Measurements from ENCODE around the gene SDK1.
"Not testable (repeated sequence)": the region's sequence is repeated elsewhere in the genome, so short reads cannot be mapped to it uniquely, and the experiment has no call there.

The SDK1 gene

GRCh38 chr7:3916146-3916545 is 615.1 kb downstream of the SDK1 start:
- DNase-seq (ENCODE audit: low read depth in 3 of 3), result no peak

GRCh38 chr7:3917436-3917835 is 616.4 kb downstream of the SDK1 start:
- no peak for DNase-seq (ENCODE audit: low read depth in 3 of 3)

- no peak for DNase-seq (ENCODE audit: low read depth in 3 of 3)
These were observed 617.5 kb downstream of the SDK1 start for GRCh38 chr7:3918576-3918975.

GRCh38 chr7:3922175-3922635 is 621.2 kb downstream of the SDK1 start:
- DNase-seq (ENCODE audit: low read depth in 3 of 3), result no peak

- DNase-seq (ENCODE audit: low read depth in 3 of 3), result no peak
These were observed 622.4 kb downstream of the SDK1 start for GRCh38 chr7:3923307-3923918.

DNA sequence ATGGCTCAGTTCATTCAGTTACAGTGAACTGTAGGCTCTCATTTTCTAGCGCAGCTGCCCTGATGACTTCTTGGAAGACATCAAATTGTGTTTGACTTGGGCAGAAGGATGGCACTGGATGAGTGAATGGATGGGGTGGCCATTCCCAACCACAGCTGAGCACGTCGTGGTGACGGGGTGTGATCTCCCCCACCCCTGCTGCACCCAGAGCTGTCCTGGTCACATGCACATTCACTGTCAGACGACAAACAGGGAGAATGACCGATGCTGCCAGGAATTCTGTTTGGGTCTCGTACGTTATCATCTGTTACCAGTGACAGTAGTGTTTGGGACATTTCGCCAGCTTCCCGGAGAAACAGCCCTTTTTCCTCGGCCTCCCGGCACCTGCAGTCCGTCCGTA is 623.2 kb downstream of the SDK1 start:
- no peak for DNase-seq (ENCODE audit: low read depth in 3 of 3)

- DNase-seq (ENCODE audit: low read depth in 3 of 3), result no peak
These were observed 626.5 kb downstream of the SDK1 start for GRCh38 chr7:3927446-3928110.

- DNase-seq (ENCODE audit: low read depth in 3 of 3), result no peak
These were observed 627.9 kb downstream of the SDK1 start for GRCh38 chr7:3928727-3929515.

DNA sequence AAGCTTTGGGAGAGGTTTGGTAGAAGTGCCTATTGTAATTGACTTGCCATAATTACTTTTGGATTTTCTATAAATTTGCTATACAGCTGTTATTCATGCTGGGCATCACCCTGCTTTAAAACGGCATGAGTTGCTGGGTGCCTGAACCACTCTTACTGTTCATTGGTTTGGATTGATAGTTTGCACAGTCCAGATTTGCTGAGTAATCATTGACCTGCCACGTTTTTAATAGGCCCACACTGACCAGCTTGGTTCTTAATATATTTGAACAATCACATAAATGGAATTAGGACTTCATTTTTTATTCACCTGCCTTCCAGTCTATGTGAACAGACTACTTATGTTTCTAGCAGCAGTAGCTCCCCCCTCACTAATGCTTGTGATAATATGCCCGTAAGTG is 630.8 kb downstream of the SDK1 start:
- DNase-seq (ENCODE audit: low read depth in 3 of 3), result no peak

DNA sequence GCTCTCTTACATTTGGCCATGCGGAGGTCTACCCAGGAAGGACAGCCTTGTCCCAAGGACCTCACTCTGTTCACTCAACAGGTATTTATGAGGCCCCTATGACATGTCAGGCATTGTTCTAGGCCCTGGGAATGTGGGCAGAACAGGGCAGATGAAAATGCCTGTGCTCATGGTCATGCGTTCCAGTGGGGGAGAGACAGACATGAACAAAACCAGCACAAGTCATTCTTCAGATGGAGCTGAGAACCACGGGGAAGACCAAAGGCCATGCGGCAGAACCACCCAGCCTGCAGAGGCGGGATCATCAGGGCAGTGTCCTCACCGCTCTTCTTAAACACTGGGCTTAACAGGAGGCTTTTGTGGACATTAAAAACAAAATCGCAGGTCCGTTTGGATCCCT is 636.1 kb downstream of the SDK1 start:
- no peak for DNase-seq (ENCODE audit: low read depth in 3 of 3)

- no peak for DNase-seq (ENCODE audit: low read depth in 3 of 3)
These were observed 636.6 kb downstream of the SDK1 start for GRCh38 chr7:3937605-3938004.

- not testable (repeated sequence) for DNase-seq (ENCODE audit: low read depth in 3 of 3)
These were observed 640.7 kb downstream of the SDK1 start for GRCh38 chr7:3941706-3942105.

- no peak for DNase-seq (ENCODE audit: low read depth in 3 of 3)
These were observed 641.2 kb downstream of the SDK1 start for GRCh38 chr7:3942276-3942675.

DNA sequence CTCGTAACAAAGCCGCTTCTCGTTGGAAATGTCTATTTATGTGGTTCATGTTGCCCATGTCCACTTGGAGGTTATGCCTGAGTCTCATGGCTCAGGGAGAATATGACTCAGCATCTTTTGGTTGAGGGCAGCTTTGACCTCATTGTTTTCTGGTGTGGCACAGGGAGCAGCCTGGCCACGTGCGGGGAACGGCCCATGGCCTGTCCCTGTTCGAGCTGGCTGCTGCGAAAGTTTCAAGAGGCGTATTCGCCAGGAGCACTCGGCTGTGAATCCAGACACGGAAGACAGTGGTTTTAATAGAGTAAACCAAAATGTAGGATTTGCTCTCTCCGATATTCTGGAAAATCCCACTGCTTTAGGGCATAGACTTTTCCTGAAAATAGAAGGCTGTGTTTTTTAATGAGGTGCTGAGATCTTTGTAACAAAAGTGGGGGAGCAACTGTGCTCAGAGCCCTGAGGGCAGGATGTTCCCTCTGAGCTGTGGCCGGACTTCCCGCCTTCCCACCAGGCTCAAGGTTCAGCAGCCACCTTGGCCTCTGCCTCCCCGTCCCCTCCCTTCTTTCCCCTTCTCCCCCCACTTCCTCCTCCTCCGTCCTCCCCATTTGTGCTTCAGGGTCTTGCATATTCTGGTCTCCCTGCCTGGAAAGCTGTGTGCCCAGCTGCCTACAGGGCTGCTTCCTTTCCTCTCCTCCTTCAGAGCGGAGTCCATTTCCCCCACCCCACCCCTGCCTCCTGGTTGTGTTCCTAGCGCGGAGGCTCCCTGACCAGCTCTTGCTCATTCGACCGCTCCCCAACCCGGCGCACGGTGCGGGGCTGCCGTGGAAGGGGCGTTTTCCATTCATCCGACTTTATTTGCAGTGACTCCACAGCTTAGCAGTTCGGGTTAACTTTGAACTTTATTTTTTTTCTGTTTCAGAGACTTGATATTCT is 642.0 kb downstream of the SDK1 start:
- DNase-seq (ENCODE audit: low read depth in 3 of 3), result no peak

GRCh38 chr7:3943779-3944520 is 642.9 kb downstream of the SDK1 start:
- DNase-seq (ENCODE audit: low read depth in 3 of 3), result no peak

DNA sequence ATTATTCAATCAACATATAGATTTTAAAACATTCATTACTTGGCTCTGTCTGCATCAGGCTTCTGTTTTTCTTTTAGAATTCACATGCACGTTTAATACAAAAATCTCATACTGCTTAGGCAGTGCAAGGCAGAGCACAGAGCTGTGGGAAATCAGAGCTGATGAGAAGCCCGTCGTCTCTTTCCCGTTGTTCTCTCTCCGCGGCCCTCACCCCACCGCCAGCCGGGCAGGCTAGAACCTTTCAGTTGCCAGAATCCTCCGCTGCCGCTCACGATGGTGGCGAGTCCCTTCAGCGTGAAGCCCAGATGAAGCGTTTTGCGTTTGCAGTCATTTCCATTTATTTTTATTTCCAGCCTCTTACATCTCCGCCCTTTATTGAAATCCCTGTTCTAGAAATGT is 648.2 kb downstream of the SDK1 start:
- DNase-seq (ENCODE audit: low read depth in 3 of 3), result no peak

- DNase-seq (ENCODE audit: low read depth in 3 of 3), result no peak
These were observed 649.2 kb downstream of the SDK1 start for GRCh38 chr7:3950249-3950648.

DNA sequence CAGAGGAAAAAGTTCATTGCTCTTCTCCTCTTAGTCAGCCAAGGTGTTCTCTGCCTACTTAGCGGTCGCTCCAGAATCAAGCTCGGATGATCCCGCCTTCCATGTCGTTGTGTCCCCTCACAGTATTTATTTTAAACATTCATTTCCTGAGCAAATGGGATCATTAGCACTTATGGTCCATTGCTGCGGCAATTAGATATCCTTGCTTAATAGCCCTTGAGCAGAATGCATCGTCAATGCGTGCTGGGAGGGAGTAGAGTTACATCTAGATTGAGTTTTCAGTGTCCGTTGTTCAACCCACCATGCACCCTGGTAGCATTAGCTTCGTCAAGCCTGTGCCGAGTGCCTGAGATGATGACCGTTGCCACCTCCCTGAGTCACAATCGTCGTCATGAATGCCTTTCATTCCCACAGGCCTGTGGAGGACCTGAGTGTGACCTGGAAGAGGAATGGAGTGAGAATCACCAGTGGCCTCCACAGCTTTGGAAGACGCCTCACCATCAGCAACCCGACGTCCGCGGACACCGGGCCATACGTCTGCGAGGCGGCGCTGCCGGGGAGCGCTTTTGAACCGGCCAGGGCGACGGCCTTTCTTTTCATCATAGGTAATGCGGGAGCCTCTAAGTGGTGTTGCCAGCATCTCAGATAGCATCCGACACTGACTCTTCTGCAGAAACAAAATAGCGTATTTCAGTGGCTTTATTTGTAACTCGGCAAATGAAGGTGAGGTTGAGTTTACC is 650.4 kb downstream of the SDK1 start:
- no peak for DNase-seq (ENCODE audit: low read depth in 3 of 3)

- no peak for DNase-seq (ENCODE audit: low read depth in 3 of 3)
These were observed 652.1 kb downstream of the SDK1 start for GRCh38 chr7:3953133-3953532.

DNA sequence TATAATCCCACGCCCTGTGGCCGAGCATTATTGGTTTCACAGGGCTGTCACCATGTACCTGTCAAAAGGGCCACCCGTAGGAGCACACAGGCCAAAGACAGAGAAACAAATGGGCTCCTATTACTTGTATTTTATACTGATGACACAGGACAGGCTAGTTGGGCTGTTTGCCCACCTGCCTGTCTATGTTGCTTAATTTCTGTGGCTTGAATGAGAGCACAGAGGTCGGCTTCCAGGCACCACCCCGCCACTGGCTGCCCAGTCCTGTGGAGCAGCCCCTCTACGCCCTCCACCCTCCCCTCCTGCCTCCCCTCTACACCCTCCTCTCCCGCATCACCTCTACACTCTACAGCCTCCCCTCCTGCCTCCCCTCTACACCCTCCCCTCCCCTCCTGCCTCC is 652.9 kb downstream of the SDK1 start:
- DNase-seq (ENCODE audit: low read depth in 3 of 3), result no peak
